RWPE2 (cell line): ENCODE data around the gene COL27A1.

Experiments used
- ATAC-seq: fragments of 200-7000 bp; cut with Tn5 transposase; 3 replicates; pipeline ENCODE4 v1.9.1; 2021; ENCODE audit warnings: low read depth
- DNase-seq: peaks from one replicate; pipeline ENCODE4 v3.0.0-alpha.2; 2020; ENCODE audit warnings: low spot score
- H3K27ac ChIP-seq: fragments of 450-650 bp; 2 replicates; pipeline ENCODE4 v1.5.1; 2017; ENCODE audit warnings: mild to moderate bottlenecking; ENCODE audit not compliant: poor library complexity, severe bottlenecking
- H3K27me3 ChIP-seq: fragments of 250-450 bp; sonication (Bioruptor Pico); 2 replicates; pipeline ENCODE4 v1.5.1; 2021; ENCODE audit warnings: mild to moderate bottlenecking, moderate library complexity; ENCODE audit not compliant: insufficient read depth, poor library complexity, severe bottlenecking
- H3K36me3 ChIP-seq: fragments of 250-450 bp; sonication (Bioruptor Pico); 2 replicates; pipeline ENCODE4 v1.5.1; 2020; ENCODE audit warnings: low read depth, mild to moderate bottlenecking, moderate library complexity
- H3K4me1 ChIP-seq: fragments of 250-450 bp; sonication (Bioruptor Pico); 2 replicates; pipeline ENCODE4 v1.5.1; 2021; ENCODE audit warnings: mild to moderate bottlenecking, moderate library complexity; ENCODE audit not compliant: insufficient read depth, poor library complexity, severe bottlenecking
- H3K4me3 ChIP-seq: fragments of 250-450 bp; sonication (Bioruptor Pico); 2 replicates; pipeline ENCODE4 v1.5.1; 2021; ENCODE audit warnings: mild to moderate bottlenecking, moderate library complexity; ENCODE audit not compliant: severe bottlenecking
- H3K9me3 ChIP-seq: fragments of 250-450 bp; sonication (Bioruptor Pico); 2 replicates; pipeline ENCODE4 v1.5.1; 2021; ENCODE audit warnings: mild to moderate bottlenecking, moderate library complexity; ENCODE audit not compliant: severe bottlenecking
- CTCF ChIP-seq: fragments of 450-650 bp; IDR thresholded peaks from one replicate; pipeline ENCODE4 v1.5.1; 2017; ENCODE audit warnings: mild to moderate bottlenecking, moderate library complexity; ENCODE audit not compliant: poor library complexity, severe bottlenecking

COL27A1 gene

DNA sequence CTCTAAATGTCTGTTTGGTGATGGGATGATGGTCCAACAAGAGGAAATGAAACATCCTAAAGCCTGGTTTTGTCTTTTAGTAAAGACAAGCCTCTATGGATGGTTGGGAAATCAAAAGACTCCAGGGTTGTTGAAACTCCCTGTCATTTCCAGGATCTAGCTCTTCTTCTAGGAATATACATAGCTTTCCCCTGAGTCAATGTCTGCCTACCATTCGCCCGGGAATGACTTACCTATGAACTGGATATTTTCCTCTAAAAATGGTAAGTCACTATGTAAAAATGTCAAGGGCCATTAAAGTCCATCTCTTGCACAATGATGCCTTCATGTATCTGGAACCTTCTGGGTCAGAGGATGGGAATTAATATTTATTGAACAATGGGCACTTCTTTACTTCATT, 45.2 kb upstream of the COL27A1 start:
- TF ChIP-seq CTCF: no peak
- ATAC-seq (peak; percentile 64), DNase-seq (no peak)
- Histone ChIP-seq H3K4me3 (no peak overlapping the region), H3K27me3 (no peaks in the 10 kb centered on the region), H3K4me1 (peaks cover 10% of the 10 kb centered on the region), H3K36me3 (no peaks in the 10 kb centered on the region), H3K9me3 (no peaks in the 10 kb centered on the region), H3K27ac (peak overlapping the region; percentile 48)

DNA sequence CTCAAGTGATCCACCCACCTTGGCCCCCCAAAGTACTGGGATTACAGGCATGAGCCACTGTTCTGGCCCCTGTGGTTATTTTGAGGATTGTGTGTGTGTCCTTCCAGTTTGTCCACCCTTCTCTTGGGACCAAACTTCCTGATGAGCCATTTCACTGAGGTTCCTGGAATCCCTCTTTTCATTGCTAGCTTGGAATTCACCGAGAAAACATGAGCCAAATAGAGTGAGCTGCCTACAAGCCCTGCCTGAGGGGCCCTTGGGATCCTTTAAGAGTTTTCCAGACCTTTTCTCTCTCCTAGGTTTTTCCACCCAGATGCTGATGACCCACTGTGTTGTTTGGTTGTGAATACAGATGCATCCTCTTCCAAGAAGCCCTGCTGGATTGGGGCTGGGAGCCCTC, 43.0 kb upstream of the COL27A1 start:
- no peaks in the 10 kb centered on the region for H3K27me3 ChIP-seq
- no peaks in the 10 kb centered on the region for H3K9me3 ChIP-seq
- ATAC-seq: no peak
- TF ChIP-seq CTCF: no peak
- H3K36me3 ChIP-seq: no peaks in the 10 kb centered on the region
- DNase-seq: no peak
- no peak overlapping the region for H3K4me3 ChIP-seq
- peaks cover 10% of the 10 kb centered on the region for H3K4me1 ChIP-seq
- H3K27ac ChIP-seq: no peak overlapping the region

GRCh38 chr9:114112778-114113584, 42.4 kb upstream of the COL27A1 start:
- Histone ChIP-seq H3K36me3 (no peaks in the 10 kb centered on the region), H3K4me3 (no peak overlapping the region), H3K4me1 (peaks cover 10% of the 10 kb centered on the region), H3K27me3 (no peaks in the 10 kb centered on the region), H3K27ac (no peak overlapping the region), H3K9me3 (no peaks in the 10 kb centered on the region)
- TF ChIP-seq CTCF: no peak
- ATAC-seq (peak; percentile 41; the same call in 1 of the 3 replicates), DNase-seq (no peak)

DNA sequence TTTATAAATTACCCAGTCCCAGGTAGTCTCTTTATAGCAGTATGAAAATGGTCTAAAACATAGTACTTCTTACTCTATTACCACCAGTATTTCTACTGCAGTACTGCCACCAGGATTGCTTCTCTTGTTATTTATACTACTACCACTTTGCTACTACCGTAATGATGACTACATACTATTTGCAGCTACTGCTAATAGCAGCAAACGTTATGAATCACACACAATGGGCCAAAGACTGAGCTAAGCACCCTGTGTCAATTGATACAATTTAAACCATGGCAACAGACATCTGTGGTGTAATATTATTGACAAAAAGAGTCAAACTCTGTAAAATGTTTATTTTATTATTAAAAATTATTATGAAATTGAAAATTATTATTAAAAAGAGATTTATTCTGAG, 41.0 kb upstream of the COL27A1 start:
- Histone ChIP-seq H3K27ac (no peak overlapping the region), H3K4me1 (peaks cover 10% of the 10 kb centered on the region), H3K27me3 (peaks cover 11% of the 10 kb centered on the region), H3K9me3 (no peaks in the 10 kb centered on the region), H3K36me3 (no peaks in the 10 kb centered on the region), H3K4me3 (no peak overlapping the region)
- ATAC-seq: no peak
- no peak for DNase-seq
- TF ChIP-seq CTCF: no peak

- no peak for TF ChIP-seq CTCF
- no peak overlapping the region for H3K27ac ChIP-seq
Observed at GRCh38 chr9:114115654-114116125, 39.6 kb upstream of the COL27A1 start.

More at GRCh38 chr9:114115654-114116125, 39.6 kb upstream of the COL27A1 start:
- DNase-seq (peak; percentile 37), ATAC-seq (no peak)
- Histone ChIP-seq H3K4me3 (no peak overlapping the region), H3K9me3 (no peaks in the 10 kb centered on the region), H3K36me3 (no peaks in the 10 kb centered on the region), H3K4me1 (peaks cover 1% of the 10 kb centered on the region), H3K27me3 (peaks cover 11% of the 10 kb centered on the region)
